GM12875 (cell line): ENCODE measurements around the gene TMED5.

Source experiments
- H3K4me3 ChIP-seq: one replicate; pipeline ENCODE4 v1.5.1; 2011; ENCODE audit warnings: low read depth, low read length, control low read depth
- CTCF ChIP-seq: IDR thresholded peaks from 2 replicates; pipeline ENCODE4 v1.5.1; 2011; ENCODE audit warnings: low read depth, mild to moderate bottlenecking, control low read depth, inconsistent platforms, low read length, moderate library complexity, borderline replicate concordance; ENCODE audit not compliant: insufficient read depth

Gene TMED5

GRCh38 chr1:93206567-93206954 is 26.3 kb upstream of the TMED5 start:
- no peak for TF ChIP-seq CTCF
- no peak overlapping the region for H3K4me3 ChIP-seq

GRCh38 chr1:93205892-93206566 is 25.8 kb upstream of the TMED5 start:
- H3K4me3 ChIP-seq, result no peak overlapping the region
- TF ChIP-seq CTCF, result no peak

GRCh38 chr1:93200714-93201113 is 20.5 kb upstream of the TMED5 start:
- TF ChIP-seq CTCF, result no peak
- no peak overlapping the region for H3K4me3 ChIP-seq

GRCh38 chr1:93200086-93200620 is 19.9 kb upstream of the TMED5 start:
- no peak overlapping the region for H3K4me3 ChIP-seq
- no peak for TF ChIP-seq CTCF

- TF ChIP-seq CTCF, result no peak
- no peak overlapping the region for H3K4me3 ChIP-seq
These were observed 18.9 kb upstream of the TMED5 start for GRCh38 chr1:93199150-93199549.

GRCh38 chr1:93196591-93196990 is 16.4 kb upstream of the TMED5 start:
- no peak overlapping the region for H3K4me3 ChIP-seq
- no peak for TF ChIP-seq CTCF
